T-helper 9 cell (primary cell): Measurements from ENCODE around the gene CMYA5.
"Not testable (repeated sequence)": the region's sequence is repeated elsewhere in the genome, so short reads cannot be mapped to it uniquely, and the experiment has no call there.

Experiments used
- DNase-seq: peaks from one replicate; pipeline ENCODE4 v3.0.0-alpha.2; 2020

The CMYA5 gene

DNA sequence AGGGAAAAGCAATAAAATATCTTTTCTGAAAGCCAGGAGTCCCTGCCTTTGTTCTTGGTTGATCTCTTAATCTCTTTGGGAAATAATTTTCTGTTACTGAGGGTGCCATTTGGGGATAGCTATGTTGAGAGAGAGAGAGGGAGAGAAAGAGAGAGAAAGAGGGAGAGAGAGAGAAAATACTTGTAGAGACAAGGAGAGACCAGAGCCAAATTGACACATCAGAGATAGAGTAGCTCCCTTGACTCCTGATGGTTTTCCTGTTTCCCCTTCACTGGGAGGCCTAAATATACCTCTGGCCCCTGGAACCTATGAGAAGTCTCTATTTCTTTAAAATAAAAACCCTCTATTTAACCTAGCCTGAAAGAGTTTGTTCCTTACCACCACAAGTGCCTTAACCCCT, 14.9 kb downstream of the CMYA5 start:
- DNase-seq: no peak

DNA sequence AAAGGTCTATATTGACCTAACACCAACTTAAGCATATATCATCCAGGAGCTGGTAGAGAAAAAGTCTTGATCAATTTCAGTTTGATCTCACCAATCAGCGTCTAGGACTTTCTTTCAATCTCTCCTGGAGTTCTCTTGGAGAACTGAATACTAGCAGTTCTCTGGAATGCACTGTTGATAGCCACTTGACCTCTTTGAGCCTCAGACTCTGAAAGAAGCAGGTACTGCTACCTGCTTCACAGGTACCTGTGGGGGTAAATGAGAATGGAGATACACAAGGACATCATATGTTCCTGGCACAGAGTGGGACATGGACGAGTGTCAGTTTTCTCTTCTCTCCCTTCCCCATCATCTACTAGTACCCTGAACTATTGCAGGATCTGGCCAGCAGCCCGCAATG, 16.0 kb downstream of the CMYA5 start:
- no peak for DNase-seq

DNA sequence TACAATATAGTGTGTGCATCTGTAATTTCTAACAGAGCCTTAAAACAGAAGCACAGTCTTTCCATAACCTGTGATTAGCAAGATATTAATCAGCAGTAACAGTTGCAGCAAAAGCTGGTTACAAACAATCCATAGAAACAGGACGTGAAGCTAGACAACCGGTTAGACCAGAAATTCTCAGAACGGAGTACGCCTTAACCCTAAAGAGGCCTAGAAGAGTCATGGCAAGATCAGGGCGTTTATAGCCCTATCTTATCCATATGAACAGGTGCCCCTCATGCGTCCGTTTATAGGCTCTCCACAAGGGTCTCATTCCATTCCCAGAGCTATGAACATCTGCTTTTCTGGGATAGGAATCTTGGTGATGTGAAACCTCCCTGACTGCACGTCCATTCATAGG, 16.7 kb downstream of the CMYA5 start:
- DNase-seq: not testable (repeated sequence)

GRCh38 chr5:79707535-79707934, 17.9 kb downstream of the CMYA5 start:
- DNase-seq: no peak

- no peak for DNase-seq
These were observed 23.1 kb downstream of the CMYA5 start for GRCh38 chr5:79712741-79713140.

DNA sequence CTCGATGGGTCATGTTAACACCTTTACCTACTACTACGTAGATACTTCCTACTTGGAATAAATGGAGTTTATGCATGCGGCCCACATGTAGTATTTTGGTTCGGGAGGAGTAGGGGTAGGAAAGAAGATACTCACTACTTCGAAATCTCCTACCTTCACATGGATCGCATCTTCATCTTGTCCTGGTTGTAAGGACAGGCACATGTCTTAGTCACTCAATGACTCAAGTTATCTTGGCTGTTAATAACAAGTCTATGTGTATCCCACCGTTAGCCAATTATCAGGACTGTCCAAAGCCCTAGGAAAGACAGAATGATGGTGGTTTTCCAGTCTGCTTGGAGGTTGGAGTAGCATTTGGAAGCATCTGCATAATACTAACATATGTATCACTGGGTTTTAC, 24.1 kb downstream of the CMYA5 start:
- DNase-seq: no peak

DNA sequence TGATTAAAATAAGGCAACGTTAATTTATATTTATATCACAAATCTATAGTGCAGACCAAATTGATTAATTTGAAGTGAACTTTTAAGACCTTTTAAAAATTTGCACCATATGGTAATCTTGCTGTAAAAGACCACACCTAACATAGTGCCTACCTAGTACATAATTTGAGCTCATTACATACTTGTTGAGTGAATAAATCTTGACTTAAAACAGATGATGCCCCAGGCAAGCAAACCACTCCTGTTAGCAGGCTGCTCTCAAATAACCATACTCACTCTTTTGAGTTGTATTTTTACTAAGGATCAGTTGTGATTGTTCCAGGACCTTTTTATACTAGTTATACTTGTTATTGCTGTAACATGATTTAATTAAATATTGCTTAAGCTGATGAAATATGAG, 27.2 kb downstream of the CMYA5 start:
- no peak for DNase-seq

DNA sequence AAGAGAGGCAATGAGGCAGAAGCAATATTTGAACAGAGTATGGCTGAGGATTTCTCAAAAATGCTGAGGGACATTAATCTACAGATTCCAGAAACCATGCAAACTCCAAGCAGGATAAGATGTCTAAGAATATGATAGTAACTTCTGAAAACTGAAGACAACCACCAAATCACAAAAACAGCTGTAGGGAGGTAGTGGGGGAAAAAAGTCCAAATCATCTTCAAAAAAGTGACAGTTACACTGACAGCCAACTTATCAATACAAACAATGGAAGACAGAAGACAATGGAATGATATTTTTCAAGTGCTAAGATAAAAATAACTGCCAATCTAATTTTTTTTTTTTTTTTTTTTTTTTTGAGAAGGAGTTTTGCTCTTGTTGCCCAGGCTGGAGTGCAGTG, 30.5 kb downstream of the CMYA5 start:
- no peak for DNase-seq

GRCh38 chr5:79727451-79728355, 38.1 kb downstream of the CMYA5 start:
- DNase-seq: no peak

DNA sequence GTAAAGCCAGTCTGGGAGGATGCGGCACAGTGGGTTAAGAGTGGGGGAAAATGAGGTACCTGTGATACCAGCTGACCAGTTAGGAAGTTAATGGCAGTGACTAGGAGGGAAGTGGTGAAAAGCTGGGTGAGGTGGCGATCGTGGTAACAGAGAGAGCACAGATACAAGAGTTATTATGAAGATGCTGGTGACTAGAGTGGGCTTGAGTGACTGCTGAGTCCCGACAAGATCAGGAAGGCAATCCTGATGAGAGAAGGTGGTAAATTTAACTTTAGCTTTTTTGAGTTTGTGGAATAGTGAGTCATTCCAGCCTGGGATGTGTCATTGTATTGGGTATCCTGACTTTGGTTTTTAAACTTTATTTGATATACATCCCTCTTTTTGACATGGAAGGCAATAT, 38.8 kb downstream of the CMYA5 start:
- no peak for DNase-seq

- no peak for DNase-seq
These were observed 40.0 kb downstream of the CMYA5 start for GRCh38 chr5:79729679-79730078.

- no peak for DNase-seq
These were observed 40.9 kb downstream of the CMYA5 start for GRCh38 chr5:79730564-79730963.

DNA sequence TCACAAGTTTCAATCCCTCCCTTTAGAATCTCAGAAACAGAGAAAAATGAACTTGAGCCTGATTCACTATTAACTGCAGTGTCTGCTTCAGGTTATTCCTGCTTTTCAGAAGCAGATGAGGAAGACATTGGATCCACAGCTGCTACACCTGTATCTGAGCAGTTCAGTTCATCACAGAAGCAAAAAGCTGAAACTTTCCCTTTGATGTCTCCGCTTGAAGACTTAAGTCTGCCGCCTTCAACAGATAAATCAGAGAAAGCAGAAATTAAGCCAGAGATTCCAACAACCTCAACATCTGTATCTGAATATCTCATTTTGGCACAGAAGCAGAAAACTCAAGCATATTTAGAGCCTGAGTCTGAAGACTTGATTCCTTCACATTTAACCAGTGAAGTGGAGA, 42.1 kb downstream of the CMYA5 start:
- DNase-seq: no peak

DNA sequence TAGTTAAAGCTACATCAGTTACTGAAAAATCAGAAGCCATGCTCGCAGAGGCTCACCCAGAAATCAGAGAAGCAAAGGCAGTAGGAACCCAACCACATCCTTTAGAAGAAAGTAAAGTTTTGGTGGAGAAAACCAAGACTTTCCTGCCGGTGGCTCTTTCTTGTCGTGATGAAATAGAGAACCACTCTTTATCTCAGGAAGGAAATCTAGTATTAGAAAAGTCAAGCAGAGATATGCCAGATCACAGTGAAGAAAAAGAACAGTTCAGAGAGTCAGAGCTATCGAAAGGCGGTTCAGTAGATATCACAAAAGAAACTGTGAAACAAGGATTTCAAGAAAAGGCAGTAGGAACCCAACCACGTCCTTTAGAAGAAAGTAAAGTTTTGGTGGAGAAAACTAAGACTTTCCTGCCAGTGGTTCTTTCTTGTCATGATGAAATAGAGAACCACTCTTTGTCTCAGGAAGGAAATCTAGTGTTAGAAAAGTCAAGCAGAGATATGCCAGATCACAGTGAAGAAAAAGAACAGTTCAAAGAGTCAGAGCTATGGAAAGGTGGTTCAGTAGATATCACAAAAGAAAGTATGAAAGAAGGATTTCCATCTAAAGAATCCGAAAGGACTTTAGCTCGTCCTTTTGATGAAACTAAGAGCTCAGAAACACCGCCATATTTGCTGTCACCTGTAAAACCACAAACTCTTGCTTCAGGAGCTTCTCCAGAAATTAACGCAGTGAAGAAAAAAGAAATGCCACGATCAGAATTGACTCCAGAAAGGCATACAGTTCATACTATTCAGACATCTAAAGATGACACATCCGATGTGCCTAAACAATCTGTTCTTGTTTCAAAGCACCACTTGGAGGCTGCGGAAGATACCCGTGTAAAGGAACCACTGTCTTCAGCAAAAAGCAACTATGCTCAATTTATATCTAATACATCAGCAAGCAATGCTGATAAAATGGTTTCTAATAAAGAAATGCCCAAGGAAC, 47.2 kb downstream of the CMYA5 start:
- no peak for DNase-seq

DNA sequence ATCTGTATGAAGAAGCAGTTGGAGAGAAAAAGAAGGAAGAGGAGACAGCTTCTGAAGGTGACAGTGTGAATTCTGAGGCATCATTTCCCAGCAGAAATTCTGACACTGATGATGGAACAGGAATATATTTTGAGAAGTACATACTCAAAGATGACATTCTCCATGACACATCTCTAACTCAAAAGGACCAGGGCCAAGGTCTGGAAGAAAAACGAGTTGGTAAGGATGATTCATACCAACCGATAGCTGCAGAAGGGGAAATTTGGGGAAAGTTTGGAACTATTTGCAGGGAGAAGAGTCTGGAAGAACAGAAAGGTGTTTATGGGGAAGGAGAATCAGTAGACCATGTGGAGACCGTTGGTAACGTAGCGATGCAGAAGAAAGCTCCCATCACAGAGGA, 48.7 kb downstream of the CMYA5 start:
- DNase-seq: no peak

- no peak for DNase-seq
These were observed 53.0 kb downstream of the CMYA5 start for GRCh38 chr5:79742549-79743136.

DNA sequence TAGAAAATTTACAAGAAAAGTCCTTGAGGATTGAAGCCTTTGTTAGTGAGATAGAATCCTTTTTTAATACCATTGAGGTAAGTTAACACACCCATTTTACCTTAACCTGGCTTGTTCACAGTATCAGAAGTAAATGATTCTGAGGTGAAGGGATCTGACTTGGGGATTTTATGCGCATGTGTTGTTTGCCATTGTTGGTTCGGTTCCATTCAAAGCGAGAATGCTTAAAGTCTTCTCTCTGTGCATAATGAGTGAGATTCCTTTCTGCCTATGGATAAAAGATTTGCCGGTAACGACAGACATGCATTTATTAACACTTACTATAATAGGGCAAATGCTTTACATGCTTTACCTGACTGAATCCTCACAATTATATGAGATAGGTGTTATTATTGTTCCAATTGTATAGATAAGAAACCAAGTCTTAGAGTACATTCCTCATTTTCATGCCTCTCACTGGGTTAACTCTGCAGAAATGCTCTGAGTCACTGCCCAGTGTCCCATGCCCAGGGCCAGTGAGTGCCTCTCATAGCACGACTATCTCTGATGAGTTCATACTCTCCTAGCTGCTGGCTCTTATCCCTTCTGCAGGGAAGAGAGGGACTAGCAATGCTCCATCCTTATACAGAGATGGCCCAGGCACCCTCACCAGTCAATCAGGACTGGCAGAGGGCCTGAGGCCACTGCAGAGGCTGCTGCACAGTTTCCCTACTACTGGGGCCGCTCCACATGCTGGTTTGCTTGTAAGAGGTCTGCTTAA, 54.4 kb downstream of the CMYA5 start:
- DNase-seq: no peak

DNA sequence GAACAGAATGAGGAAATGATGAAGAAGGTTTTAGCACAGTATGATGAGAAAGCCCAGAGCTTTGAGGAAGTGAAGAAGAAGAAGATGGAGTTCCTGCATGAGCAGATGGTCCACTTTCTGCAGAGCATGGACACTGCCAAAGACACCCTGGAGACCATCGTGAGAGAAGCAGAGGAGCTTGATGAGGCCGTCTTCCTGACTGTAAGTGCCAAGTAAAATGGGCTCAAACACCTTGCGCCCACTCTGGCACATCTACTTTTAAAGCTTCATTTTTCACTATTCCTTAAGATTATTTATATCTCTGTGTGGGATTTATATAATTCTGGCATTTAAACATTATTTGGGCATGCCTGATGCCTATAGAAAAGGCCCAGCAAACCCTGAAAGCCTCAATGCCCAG, 55.6 kb downstream of the CMYA5 start:
- no peak for DNase-seq

DNA sequence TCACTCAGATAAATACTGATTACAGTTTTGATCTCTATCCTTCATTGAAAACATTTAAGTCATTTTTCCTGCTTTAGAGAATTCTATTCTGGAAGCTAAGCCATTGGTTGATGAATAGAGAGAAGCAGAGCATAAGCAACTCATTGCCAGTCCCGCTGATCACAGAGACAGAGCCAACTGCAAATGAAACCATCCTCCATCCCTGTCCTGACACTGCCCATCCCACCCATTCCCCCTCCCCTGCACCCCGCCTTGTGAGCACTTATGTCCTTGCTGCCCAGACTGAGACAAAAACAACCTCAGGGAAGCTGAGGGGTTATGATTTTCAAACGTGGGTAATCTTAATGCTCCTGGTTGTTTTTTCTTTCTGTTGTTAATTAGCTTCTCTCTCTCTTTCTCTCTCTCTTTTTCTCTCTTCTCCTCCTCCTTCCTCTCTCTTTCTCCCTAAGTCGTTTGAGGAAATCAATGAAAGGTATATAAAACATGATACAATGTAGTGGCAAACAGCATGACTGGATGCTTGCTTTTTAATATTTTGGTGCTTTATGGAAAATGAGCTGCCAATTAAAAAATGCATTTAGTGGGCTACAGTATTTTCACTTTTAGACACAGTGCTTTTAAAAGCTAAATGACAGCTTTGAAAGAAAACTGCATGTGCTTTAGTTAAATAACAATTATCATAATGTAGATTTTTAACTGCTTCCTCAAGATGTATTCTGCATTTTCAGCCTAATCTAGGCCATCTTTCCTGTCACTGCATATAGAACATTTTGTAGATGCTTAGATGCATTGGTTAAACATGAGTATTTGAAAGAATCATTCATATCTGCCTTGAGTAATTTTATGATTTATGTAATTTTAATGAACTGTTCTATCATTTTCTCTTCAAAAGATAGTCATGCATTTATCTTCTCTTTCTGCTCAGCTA, 57.3 kb downstream of the CMYA5 start:
- DNase-seq: no peak

DNA sequence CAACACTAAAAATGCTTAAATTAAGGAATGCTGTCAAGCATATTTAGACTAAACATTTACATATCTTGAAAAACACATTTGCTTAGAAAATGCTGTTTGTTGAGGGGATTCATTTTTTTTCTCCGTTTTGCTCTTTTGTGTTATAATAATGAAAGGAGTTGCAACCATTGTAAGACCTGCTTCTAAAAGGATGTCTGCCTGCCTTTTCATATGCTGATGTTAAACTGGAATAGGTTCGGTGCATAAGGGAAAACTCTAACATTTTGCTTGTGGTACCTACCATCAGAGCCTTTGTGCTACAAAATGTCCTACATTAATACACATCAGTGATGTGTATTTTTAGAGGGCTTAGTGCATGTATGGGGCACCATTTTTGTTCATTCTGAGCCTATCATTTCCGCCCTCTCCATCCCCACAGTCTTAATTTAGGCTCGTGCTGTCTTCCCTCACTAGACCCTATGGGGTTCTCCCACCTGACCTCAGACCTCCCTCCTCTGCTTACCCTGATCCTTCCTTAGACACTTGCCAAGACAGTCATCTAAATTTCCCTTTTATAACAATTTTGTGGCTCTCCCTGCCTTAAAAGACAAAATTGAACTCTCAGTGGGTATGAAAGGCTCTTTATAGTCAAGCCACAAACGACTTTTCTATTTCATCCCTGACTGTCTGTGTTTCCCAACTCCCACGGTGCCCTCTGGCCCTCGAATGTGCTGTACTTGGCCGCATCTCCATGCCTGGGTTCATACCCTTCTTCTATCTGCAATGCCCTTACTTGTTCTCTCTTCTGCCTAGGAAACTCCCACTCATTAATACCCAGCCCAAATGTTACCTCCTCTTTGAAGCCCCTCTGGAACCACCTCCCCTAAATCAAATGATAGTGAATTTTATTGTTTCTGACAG, 61.2 kb downstream of the CMYA5 start:
- no peak for DNase-seq
